Adrenal gland (tissue), 5 donors: Measurements from ENCODE around the gene EFTUD2.

Experiments
- CTCF ChIP-seq, 6 experiments: fragments of 450-650 bp in 4 of 6; fragments of 200-600 bp in 2 of 6; sonication (generic) in 1 of 6; IDR thresholded peaks; 1 replicate in 5 of 6; 2 replicates in 1 of 6; pipeline versions ENCODE4 v1.5.1 to v1.8.0; 2016 to 2021; ENCODE audit warnings: antibody characterized with exemption in 6 of 6, mild to moderate bottlenecking in 2 of 6, moderate library complexity in 1 of 6
- POLR2A ChIP-seq, 2 donors: fragments of 450-650 bp; IDR thresholded peaks; one replicate each; pipeline ENCODE4 v1.6.1; 2017; ENCODE audit warnings: antibody characterized with exemption in 2 of 2, mild to moderate bottlenecking in 2 of 2, moderate library complexity in 1 of 2
- donor health status: DM: no; HTN: no; CAD: no.

GRCh38 chr17:44867841-44868240 lies 31.4 kb downstream of the EFTUD2 start:
- TF ChIP-seq CTCF (IDR thresholded peaks at IDR 0.05), result no peak
- no peak for TF ChIP-seq POLR2A (IDR thresholded peaks at IDR 0.05)
